HG03457 (cell line): Measurements from ENCODE around the gene MAP3K4.
"Not testable (repeated sequence)": the region's sequence is repeated elsewhere in the genome, so short reads cannot be mapped to it uniquely, and the experiment has no call there.

ENCODE experiments used
- ATAC-seq: cut with Tn5 transposase; IDR thresholded peaks from one replicate; pipeline ENCODE4 v1.9.1; 2021; ENCODE audit warnings: moderate number of reproducible peaks; ENCODE audit not compliant: unreplicated experiment

MAP3K4 gene

DNA sequence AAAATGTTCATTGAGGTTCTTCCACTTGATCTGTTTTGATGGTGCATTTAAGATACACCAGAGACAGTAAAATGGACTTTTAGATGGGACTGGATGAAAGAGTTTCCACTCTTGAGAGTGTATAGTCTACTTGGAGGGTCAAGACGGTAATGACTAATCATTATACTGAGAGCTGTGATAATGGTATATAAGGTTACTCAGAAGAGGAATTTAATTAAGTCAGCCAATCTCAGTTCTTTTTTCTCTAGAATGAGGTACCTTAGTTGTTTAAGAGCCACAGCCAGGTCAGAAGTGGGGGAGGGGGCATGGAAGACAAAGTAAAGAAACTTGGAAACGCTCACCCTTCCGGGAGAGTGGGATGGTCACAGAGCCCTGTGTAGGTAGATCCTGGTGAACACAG lies 123.9 kb downstream of the MAP3K4 start:
- ATAC-seq, result no peak

DNA sequence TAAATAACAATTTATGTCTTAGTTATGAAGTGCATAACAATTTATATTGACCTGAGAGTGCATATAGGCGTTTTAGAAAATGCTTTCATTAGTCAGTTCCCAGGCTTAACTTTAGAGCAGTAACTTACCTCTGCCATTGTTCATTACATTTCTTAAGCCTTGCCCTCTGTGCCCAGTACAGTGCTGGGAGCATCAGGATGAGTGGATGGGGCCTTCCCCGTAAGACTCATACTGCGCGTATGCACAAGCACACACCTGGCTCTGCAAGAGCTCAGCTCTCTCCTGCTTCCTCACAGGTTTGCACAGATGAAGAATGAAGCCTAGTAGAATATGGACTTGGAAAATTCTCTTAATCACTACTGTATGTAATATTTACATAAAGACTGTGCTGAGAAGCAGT lies 125.0 kb downstream of the MAP3K4 start:
- no peak for ATAC-seq

DNA sequence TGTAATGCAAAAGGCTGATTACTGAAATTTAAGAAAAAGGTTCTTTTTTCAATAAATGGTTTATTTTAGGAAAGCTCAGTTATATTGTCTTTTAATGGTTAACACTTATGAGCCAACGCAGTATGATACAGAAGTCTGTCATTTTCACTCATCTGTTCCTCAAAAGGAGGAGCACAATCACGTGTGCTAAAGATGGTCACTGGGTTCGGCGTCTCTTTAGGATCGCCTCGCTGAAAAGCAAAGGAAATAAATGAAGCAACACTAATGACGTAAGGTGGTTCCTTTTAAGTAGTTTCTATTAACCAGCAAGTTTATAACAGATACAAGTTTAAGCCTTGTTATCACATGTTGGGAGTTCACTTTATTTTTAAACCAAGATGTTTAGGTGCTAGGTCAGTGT lies 125.7 kb downstream of the MAP3K4 start:
- no peak for ATAC-seq

DNA sequence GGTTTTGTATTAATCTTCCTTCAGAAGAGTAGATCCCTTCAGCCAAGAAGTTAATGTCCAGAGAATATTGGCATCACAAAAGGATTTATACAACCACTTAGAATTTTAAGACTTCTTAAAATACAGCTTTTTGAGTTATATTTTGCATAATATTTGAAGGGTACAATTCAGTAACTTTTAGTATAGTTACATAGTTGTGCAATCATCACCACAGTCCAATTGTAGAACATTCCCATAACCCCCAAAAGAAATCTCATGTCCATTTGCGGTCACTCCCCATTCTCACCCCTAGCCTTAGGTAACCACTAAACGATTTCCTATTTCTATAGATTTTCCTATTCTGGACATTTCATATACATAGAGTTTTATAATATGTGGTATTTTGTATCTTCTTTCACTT lies 126.4 kb downstream of the MAP3K4 start:
- ATAC-seq, result no peak

DNA sequence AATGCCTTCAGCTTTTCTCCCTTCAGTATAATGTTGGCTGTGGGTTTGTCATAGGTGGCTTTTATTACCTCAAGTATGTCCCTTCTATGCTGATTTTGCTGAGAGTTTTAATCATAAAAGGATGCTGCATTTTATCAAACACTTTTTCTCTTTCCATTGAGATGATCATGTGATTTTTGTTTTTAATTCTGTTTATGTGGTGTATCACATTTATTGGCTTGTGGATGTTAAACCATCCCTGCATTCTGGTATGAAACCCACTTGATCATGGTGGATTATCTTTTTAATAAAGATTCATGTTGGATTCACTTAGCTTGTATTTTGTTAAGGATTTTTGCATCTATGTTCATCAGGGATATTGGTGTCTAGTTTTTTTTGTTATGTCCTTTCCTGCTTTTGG lies 131.8 kb downstream of the MAP3K4 start:
- not testable (repeated sequence) for ATAC-seq

DNA sequence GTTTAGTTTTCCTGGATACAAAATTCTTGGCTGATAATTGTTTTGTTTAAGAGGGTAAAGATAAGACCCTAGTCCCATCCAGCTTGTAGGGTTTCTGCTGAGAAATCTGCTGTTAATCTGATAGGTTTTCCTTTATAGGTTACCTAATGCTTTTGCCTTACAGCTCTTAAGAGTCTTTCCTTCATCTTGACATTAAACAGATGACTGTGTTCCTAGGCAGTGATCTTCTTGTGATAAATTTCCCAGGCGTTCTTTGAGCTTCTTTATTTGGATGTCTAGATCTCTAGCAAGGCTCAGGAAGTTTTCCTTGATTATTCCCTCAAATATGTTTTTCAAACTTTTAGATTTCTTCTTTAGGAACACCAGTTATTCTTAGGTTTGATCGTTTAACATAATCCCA lies 134.0 kb downstream of the MAP3K4 start:
- no peak for ATAC-seq

DNA sequence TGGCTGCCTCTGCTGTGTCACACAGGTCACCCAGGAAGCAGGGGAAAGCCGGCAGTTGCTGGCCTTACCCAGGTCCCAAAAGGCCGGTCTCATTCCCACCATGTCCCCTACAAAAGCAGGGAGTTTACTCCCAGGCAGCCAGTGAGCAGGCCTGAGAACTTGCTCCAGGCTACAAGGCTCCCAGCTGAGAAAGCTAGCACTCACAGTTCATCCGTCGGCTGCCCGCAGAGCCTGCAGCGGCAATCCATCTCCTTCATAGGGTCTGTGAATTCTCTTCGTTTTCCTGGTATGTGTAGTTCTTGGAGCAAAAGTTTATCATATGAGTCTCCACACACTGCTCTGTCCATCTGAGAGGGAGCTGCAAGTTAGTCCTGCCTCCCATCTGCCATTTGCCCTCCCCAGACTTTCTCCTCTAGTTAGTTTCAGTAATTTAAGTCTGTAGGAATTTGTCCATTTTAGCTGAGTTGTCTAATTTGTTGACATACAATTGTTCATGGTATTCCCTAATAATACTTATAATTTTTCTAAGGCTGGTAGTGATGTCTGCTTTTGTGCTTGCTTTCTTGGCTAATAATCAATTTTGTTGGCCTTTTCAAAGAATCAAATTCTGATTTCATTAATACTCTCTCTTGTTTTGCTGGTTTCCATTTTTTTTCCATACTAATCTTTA lies 135.6 kb downstream of the MAP3K4 start:
- no peak for ATAC-seq

DNA sequence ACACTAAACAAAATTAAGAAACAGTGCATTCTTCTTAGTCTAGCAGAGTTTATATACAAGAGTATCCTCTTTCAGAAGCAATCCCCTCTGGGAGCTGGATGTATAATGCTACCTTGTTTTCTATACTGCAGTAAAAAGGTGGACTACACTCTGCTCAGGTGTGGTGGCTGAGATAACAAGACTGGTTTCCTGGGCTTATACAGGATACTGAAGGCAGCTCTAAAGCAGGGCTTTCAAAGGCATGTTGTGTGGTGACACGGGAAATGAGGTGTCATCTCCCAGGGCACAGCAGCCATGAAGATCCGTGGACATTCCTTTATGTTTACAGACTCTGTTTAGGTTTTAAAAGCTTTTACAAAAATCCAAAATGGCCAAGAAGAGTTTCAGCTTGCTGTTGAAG lies 136.7 kb downstream of the MAP3K4 start:
- no peak for ATAC-seq

DNA sequence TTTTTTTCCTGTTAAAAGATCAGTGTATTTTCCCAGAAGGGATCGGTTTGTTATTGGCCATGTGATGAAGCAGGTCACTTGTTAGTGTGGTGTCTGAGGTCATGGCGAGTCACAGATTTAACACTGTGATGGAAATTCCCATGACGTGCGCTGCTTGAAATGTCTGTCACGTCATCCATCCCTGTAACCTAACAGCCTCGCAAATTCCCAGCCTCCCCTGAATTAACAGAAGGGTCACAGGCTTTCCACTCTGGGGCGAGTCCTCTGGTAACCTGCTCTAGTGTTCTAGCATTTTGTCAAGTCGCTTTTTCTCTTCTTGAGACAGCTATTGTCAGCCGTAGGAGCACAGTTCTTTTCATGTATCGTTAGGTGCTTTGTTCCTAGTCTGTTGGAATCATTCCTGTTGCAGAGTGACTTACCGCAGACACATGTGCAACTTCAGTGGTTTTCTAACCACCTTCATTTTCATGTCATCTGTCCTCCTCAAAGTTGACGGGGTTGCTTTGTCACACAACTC lies 137.2 kb downstream of the MAP3K4 start:
- no peak for ATAC-seq

DNA sequence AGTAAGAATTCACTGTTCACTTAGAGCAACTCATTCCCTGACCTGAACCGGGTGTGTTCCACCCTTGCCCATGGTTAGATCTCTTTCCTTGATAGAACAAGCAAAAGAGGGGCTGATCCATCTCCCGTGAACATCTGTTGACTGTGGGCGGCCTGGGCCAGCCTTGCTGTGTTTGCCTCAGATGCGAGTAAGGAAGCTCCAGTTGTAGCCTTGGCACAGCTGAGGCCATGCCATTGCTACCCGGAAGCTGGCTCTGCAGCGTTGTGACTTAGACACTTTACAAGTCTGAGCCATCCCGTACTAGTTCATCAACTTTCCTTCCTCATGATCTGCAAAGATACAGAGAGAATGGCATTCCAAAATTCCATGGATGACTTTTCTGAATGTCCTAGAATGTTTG lies 139.0 kb downstream of the MAP3K4 start:
- ATAC-seq, result no peak

DNA sequence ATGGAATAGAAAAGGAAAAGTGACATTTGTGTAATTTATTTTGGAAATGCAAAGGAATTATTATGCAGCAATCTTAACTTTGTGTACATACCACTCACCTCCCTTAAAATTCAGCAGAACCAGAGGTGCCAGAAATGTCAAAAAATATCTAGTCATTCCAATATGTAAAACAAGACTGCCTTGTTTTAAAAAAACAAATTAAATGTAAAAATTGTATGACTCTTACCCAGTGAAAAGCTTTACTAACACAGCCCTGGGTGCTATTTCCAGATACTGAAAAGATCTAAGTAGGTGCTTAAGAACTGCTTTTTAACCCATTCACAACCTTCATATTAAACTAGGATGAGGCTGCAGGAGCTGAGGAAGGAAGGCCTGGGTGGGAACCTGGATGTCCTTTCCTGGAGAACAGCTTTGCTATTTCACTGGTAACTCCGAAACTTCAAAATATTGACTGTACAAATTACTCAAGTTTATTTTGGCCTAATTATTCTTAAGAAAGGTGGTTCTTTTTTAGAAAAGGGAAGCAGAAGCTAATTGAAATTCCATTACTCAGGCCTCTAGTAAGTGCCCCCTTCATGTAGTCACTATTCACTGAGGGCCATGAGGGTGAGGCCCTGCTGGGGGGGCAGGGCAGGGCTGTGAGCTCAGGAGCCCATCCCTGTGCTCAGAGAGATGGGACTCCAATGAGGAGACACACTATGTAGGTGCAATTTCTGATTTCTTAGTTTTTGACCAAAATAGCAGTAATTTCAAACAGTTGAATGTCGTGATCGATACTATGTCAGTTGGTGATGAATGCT lies 139.6 kb downstream of the MAP3K4 start:
- ATAC-seq, result no peak

DNA sequence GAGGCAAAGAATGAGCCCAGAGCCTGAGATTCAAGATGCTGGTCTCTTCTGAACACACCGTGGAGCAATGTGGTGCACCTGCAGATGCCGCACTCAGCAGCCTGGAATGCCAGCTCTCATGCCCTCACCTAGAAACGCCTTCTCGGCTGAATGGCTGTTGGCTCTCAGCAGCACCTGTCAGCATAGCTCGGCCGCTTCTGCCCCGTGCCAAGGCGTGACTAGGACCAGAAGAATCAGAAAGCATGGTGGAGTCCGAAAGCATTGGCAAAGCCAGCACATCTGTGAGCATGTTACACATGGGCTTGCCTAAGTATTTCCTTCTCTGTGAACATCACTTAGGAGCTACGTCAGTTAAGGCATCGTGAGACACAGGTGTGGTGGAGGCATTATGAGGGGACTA lies 140.8 kb downstream of the MAP3K4 start:
- ATAC-seq, result no peak

DNA sequence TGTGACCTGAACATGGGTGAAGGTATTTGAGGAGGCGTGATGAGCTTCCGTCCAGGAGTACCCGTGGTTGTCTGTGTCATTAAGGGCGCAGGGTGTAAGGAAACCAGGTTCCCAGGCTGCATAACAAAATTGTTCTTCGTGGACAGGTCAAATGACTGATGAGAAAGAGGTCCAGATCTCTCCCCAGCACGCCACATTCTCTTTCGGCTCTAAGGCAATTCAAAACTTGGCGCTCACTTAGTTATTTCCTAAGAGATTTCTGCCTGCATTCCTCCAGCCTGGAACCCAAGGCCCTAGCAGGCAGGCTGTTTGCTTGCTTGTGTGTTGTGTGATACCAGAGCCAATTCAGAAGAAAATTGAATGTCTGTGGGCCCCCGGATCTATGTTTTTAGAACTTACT lies 142.4 kb downstream of the MAP3K4 start:
- no peak for ATAC-seq

DNA sequence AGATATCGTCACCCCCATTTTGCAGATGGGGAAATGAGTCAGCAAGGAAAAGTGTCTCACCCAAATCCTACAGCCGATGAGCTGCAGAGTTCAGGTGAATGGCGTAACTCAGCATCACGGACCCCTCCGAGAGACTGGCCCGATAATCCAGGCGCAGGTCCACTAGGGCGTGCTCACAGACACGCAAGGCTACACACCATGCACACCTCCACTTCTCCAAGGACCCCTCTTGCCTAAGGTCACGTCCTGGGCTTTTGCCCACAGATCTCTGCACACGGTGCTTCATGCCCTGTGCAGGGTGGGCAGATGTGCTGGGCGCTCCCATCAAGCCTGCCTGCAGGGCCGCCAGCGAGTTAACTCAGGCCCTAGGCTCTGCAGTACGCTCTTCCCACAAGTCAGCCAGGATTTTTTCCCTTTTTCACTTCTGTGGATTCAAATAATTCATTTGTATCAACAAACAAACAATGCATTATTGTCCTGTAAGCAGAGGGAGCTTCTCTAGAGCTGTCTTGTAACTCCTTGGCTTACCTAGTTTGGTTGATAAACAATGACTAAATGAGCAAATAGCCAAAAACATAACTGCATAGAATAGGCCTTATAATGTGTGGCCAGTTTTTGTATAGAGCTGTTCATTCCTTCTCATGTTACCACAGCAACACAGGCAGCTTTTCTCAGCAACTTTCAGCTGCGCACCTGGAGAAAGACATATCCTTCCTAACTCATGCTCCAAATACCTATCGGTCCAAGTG lies 143.2 kb downstream of the MAP3K4 start:
- no peak for ATAC-seq

DNA sequence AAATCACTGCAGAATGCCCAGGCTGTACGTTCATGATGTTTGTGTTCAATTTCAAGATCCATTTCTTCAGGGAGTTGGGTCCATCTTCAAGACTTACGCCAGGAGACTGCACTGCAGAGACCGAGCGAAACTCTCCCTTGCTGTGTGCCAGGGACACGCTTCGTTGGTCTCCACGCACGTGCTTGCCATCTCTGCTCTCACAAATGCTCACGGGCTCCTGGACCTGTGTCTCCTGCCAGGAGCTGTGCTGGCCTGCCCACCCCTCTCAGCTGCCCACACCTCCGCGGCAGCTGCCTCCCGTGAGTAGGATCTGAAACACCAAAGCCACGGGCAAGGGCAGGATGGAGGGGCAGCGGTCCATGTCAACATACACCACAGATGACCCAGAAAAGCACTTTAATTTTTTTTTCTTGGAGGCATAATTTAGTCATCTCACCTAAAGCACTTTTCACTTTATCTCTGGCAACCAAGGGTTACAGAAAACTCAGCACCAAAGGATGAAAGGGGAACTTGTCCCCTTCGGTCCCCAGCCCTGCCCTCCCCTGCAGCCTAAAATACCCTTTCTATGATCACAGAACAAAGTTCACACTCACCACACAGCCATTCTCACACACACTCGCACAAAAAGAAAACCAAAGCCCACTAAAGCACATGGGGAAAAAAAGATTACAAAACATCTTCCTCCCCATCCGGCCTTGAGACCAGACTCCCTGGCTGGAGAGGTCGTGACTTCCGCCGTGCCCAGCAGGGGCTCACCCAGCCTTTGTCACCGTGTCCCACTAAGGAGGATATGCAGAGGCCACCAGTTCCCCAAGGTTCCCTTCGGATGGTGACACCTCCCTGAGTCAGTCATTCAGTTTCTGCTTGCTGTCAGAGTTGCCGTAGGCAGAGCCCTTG lies 144.4 kb downstream of the MAP3K4 start:
- no peak for ATAC-seq

DNA sequence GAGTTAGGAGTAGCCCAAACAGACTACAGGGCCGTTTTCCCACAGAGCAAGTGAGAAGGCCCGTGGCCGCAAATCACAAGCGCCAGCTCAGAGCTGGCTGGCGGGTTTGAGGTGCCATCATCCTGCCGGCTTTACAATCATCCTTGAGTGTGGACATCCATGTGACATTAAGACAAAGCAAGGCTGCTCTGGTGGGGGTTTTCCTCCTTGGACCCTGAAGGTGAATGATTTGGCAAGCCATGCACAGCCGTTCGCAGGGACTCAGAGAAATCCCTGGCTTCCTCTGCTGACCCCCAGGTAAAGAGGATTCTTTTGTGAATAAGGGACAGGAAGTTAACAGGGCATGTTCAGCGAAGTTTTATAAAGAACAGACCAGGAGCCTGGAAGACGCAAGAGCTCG lies 145.1 kb downstream of the MAP3K4 start:
- no peak for ATAC-seq

DNA sequence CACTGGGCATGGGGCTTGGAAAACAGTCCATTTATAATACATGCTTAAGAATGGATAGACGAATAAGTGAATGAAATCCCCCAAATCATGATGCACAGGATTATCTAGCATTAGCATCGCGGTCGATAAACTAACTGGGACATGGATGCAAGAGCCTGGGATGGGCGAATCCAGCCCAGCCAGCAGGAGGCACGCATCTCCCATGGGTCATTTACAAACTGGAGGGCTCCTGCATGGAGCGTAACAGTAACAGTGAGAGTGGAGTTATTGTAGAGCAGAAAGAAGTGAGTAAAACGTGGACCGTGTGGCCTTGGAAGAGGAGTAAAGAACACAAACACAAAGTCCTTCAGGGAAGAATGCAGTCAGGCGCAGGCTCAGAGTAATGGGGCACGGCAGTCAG lies 145.8 kb downstream of the MAP3K4 start:
- ATAC-seq, result no peak

DNA sequence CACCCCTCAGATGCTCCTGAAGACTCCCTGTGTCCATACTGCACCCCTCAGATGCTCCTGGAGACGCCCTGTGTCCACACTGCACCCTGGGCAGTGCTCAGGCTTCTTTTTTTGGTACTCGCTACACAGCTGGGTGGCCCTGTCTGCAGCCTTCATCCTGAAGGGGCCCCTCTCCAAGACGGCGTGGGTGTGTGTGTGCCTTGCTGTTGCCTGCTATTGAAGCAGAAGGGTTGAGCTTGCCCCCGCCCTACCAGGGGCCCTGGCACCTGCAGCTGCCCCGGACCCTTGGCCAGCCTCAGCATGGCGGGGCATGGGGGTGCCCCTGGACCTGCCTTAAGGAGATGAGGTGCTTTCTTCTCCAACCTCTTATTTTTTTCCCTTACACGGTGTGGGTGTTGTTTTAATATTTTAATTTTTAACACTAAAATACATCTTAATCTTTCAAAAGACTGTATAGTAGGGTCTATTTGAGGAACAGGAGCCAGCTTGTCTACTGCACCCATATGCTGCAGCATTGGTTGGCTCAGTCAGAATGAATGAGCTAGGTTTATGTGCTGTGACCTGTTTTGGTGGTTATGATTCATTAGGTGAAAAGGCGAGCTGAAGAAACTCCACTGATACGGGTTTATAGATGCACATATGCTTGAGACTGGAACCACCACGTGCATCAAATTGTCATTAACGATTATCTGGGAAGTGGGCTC lies 146.4 kb downstream of the MAP3K4 start:
- ATAC-seq, result no peak

DNA sequence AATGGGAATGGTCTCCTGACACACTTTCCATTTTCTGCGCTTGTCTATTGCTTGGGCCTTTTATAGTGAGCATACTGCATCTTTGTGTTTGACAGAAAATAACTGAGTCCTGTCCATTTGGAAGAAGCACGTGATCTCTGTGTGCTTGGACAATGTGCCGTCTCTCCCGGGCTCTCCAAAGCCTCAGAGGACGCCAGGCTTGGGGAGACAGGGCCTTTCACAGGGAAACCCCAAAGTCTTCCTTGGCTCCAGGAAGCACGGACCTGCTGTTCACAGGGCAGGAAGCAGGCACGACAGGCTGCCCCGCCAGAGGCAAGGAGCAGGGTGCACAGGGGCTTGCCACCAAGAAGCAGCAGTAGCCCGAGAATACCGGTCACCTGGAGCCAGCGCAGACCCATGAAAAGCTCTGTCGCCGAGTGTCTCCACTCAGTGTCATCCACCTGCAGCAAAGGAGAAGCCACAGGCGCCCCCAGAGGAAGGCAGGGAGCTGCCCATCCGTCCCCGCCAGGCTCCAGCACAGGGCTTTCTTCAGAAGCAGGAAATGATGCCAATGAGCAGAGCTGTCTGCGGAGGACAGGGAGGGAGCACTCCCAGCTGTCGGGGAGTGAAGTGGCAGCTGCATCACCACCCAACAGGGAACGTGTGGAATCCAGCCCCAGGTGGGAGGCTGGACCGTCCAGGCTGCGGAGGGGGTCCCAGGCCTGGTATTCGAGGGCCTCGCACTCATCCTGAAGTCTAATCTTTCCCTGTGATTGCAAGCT lies 147.2 kb downstream of the MAP3K4 start:
- ATAC-seq, result no peak
